Central memory CD8-positive, alpha-beta T cell (primary cell): ENCODE data around the gene DAAM1.

Experiments
- ATAC-seq: fragments of 150-1000 bp; cut with Tn5 transposase; replicated peaks from 2 replicates; pipeline ENCODE4 v1.10.0; 2022; ENCODE audit warnings: mild to moderate bottlenecking, moderate FRiP score, moderate number of reproducible peaks; ENCODE audit not compliant: poor library complexity, severe bottlenecking; ENCODE audit errors: extremely low read depth
- DNase-seq, 2 donors: peaks; one replicate each; pipeline ENCODE4 v3.0.0; 2021; ENCODE audit warnings: low spot score in 2 of 2
- H3K27ac Mint-ChIP-seq: one replicate; pipeline ENCODE4 v1.8.0; 2022; ENCODE audit warnings: low read depth, mild to moderate bottlenecking, moderate library complexity, mixed read lengths
- H3K27me3 Mint-ChIP-seq: one replicate; pipeline ENCODE4 v1.8.0; 2022; ENCODE audit warnings: mixed read lengths
- H3K36me3 Mint-ChIP-seq: one replicate; pipeline ENCODE4 v1.8.0; 2022; ENCODE audit warnings: mild to moderate bottlenecking, moderate library complexity, mixed read lengths; ENCODE audit not compliant: insufficient read depth
- H3K4me1 Mint-ChIP-seq: one replicate; pipeline ENCODE4 v1.8.0; 2022; ENCODE audit warnings: mixed read lengths
- H3K4me3 Mint-ChIP-seq: one replicate; pipeline ENCODE4 v1.8.0; 2022; ENCODE audit warnings: mild to moderate bottlenecking, moderate library complexity, mixed read lengths
- H3K9me3 Mint-ChIP-seq: one replicate; pipeline ENCODE4 v1.8.0; 2022; ENCODE audit warnings: mixed read lengths

Gene DAAM1

GRCh38 chr14:59239022-59239421 is 50.6 kb downstream of the DAAM1 start:
- Mint-ChIP-seq H3K27ac (no peak overlapping the region), H3K9me3 (no peaks in the 10 kb centered on the region), H3K4me1 (peaks cover 12% of the 10 kb centered on the region), H3K36me3 (no peaks in the 10 kb centered on the region), H3K27me3 (no peaks in the 10 kb centered on the region), H3K4me3 (no peak overlapping the region)
- DNase-seq (no peak), ATAC-seq (no peak)

- peaks cover 2% of the 10 kb centered on the region for H3K36me3 Mint-ChIP-seq
- H3K27ac Mint-ChIP-seq, result no peak overlapping the region
- ATAC-seq (no peak), DNase-seq (no peak)
- no peak overlapping the region for H3K4me3 Mint-ChIP-seq
- no peaks in the 10 kb centered on the region for H3K27me3 Mint-ChIP-seq
- H3K9me3 Mint-ChIP-seq, result no peaks in the 10 kb centered on the region
- H3K4me1 Mint-ChIP-seq, result peaks cover 14% of the 10 kb centered on the region
Measured at GRCh38 chr14:59240356-59240755, 51.9 kb downstream of the DAAM1 start.

GRCh38 chr14:59241121-59241520 is 52.7 kb downstream of the DAAM1 start:
- H3K27ac Mint-ChIP-seq, result no peak overlapping the region
- no peaks in the 10 kb centered on the region for H3K27me3 Mint-ChIP-seq
- DNase-seq, result no peak
- H3K4me3 Mint-ChIP-seq, result no peak overlapping the region
- peaks cover 8% of the 10 kb centered on the region for H3K4me1 Mint-ChIP-seq
- H3K9me3 Mint-ChIP-seq, result no peaks in the 10 kb centered on the region
- ATAC-seq, result no peak
- peaks cover 2% of the 10 kb centered on the region for H3K36me3 Mint-ChIP-seq

GRCh38 chr14:59243174-59243573 is 54.7 kb downstream of the DAAM1 start:
- Mint-ChIP-seq H3K4me1 (peaks cover 4% of the 10 kb centered on the region), H3K36me3 (peaks cover 2% of the 10 kb centered on the region), H3K9me3 (no peaks in the 10 kb centered on the region), H3K27ac (no peak overlapping the region), H3K4me3 (no peak overlapping the region), H3K27me3 (no peaks in the 10 kb centered on the region)
- ATAC-seq (no peak), DNase-seq (no peak)

GRCh38 chr14:59244581-59244980 is 56.1 kb downstream of the DAAM1 start:
- Mint-ChIP-seq H3K27me3 (no peaks in the 10 kb centered on the region), H3K27ac (no peak overlapping the region), H3K9me3 (no peaks in the 10 kb centered on the region), H3K4me3 (no peak overlapping the region), H3K4me1 (peaks cover 4% of the 10 kb centered on the region), H3K36me3 (peaks cover 2% of the 10 kb centered on the region)
- ATAC-seq, result no peak
- DNase-seq, result no peak

- Mint-ChIP-seq H3K27ac (no peak overlapping the region), H3K36me3 (peaks cover 2% of the 10 kb centered on the region), H3K9me3 (no peaks in the 10 kb centered on the region), H3K27me3 (no peaks in the 10 kb centered on the region), H3K4me1 (peaks cover 4% of the 10 kb centered on the region), H3K4me3 (no peak overlapping the region)
- DNase-seq (no peak), ATAC-seq (no peak)
Measured at GRCh38 chr14:59245809-59246295, 57.4 kb downstream of the DAAM1 start.

GRCh38 chr14:59246566-59246965 is 58.1 kb downstream of the DAAM1 start:
- Mint-ChIP-seq H3K9me3 (no peaks in the 10 kb centered on the region), H3K4me1 (peaks cover 4% of the 10 kb centered on the region), H3K27me3 (no peaks in the 10 kb centered on the region), H3K4me3 (no peak overlapping the region), H3K27ac (no peak overlapping the region), H3K36me3 (peaks cover 2% of the 10 kb centered on the region)
- DNase-seq (no peak), ATAC-seq (no peak)

GRCh38 chr14:59247801-59248584 is 59.5 kb downstream of the DAAM1 start:
- Mint-ChIP-seq H3K36me3 (peaks cover 2% of the 10 kb centered on the region), H3K9me3 (no peaks in the 10 kb centered on the region), H3K27ac (no peak overlapping the region), H3K4me1 (peaks cover 4% of the 10 kb centered on the region), H3K4me3 (no peak overlapping the region), H3K27me3 (no peaks in the 10 kb centered on the region)
- ATAC-seq, result no peak
- DNase-seq, result no peak

GRCh38 chr14:59249029-59249428 is 60.6 kb downstream of the DAAM1 start:
- Mint-ChIP-seq H3K27ac (no peak overlapping the region), H3K4me3 (no peak overlapping the region), H3K27me3 (no peaks in the 10 kb centered on the region), H3K9me3 (no peaks in the 10 kb centered on the region), H3K36me3 (peaks cover 2% of the 10 kb centered on the region), H3K4me1 (peaks cover 4% of the 10 kb centered on the region)
- ATAC-seq, result no peak
- no peak for DNase-seq

GRCh38 chr14:59251811-59252771 is 63.6 kb downstream of the DAAM1 start:
- Mint-ChIP-seq H3K27ac (no peak overlapping the region), H3K4me1 (peaks cover 6% of the 10 kb centered on the region), H3K27me3 (no peaks in the 10 kb centered on the region), H3K4me3 (no peak overlapping the region), H3K9me3 (no peaks in the 10 kb centered on the region), H3K36me3 (no peaks in the 10 kb centered on the region)
- no peak for DNase-seq
- no peak for ATAC-seq

- Mint-ChIP-seq H3K27me3 (no peaks in the 10 kb centered on the region), H3K27ac (no peak overlapping the region), H3K9me3 (no peaks in the 10 kb centered on the region), H3K4me1 (peaks cover 6% of the 10 kb centered on the region), H3K4me3 (no peak overlapping the region), H3K36me3 (no peaks in the 10 kb centered on the region)
- ATAC-seq, result no peak
- no peak for DNase-seq
Measured at GRCh38 chr14:59252772-59253500, 64.5 kb downstream of the DAAM1 start.

- Mint-ChIP-seq H3K27me3 (no peaks in the 10 kb centered on the region), H3K9me3 (no peaks in the 10 kb centered on the region), H3K4me3 (no peak overlapping the region), H3K4me1 (peaks cover 6% of the 10 kb centered on the region), H3K27ac (no peak overlapping the region), H3K36me3 (no peaks in the 10 kb centered on the region)
- no peak for ATAC-seq
- DNase-seq, result no peak
Measured at GRCh38 chr14:59253527-59253926, 65.1 kb downstream of the DAAM1 start.
